ENCODE results near the gene MTHFSD.

The MTHFSD gene

GRCh38 chr16:86531191-86531545 is 23.9 kb downstream of the MTHFSD start:
- no peak for DNase-seq (ENCODE audit: low read depth in 3 of 3, low spot score in 1 of 3)

GRCh38 chr16:86530251-86531190 is 24.5 kb downstream of the MTHFSD start:
- DNase-seq (ENCODE audit: low read depth in 3 of 3, low spot score in 1 of 3), result no peak

GRCh38 chr16:86529160-86529559 is 25.9 kb downstream of the MTHFSD start:
- no peak for DNase-seq (ENCODE audit: low read depth in 3 of 3, low spot score in 1 of 3)

GRCh38 chr16:86528061-86528929 is 26.7 kb downstream of the MTHFSD start:
- no peak for DNase-seq (ENCODE audit: low read depth in 3 of 3, low spot score in 1 of 3)

GRCh38 chr16:86527366-86527765 is 27.7 kb downstream of the MTHFSD start:
- DNase-seq (ENCODE audit: low read depth in 3 of 3, low spot score in 1 of 3), result no peak

- no peak for DNase-seq (ENCODE audit: low read depth in 3 of 3, low spot score in 1 of 3)
Observed at GRCh38 chr16:86525696-86526095, 29.3 kb downstream of the MTHFSD start.

GRCh38 chr16:86524029-86524428 is 31.0 kb downstream of the MTHFSD start:
- DNase-seq (ENCODE audit: low read depth in 3 of 3, low spot score in 1 of 3), result no peak

- no peak for DNase-seq (ENCODE audit: low read depth in 3 of 3, low spot score in 1 of 3)
Observed at GRCh38 chr16:86523166-86523740, 31.8 kb downstream of the MTHFSD start.

- no peak for DNase-seq (ENCODE audit: low read depth in 3 of 3, low spot score in 1 of 3)
Observed at GRCh38 chr16:86522634-86523033, 32.4 kb downstream of the MTHFSD start.

GRCh38 chr16:86521236-86522197 is 33.5 kb downstream of the MTHFSD start:
- DNase-seq (ENCODE audit: low read depth in 3 of 3, low spot score in 1 of 3), result no peak

GRCh38 chr16:86520317-86521210 is 34.5 kb downstream of the MTHFSD start:
- DNase-seq (ENCODE audit: low read depth in 3 of 3, low spot score in 1 of 3), result no peak

- peak in 2 of 3 donors; percentile 17 to 49 for DNase-seq (ENCODE audit: low read depth in 3 of 3, low spot score in 1 of 3)
Observed at GRCh38 chr16:86519649-86520316, 35.3 kb downstream of the MTHFSD start.

GRCh38 chr16:86519007-86519648 is 35.9 kb downstream of the MTHFSD start:
- no peak for DNase-seq (ENCODE audit: low read depth in 3 of 3, low spot score in 1 of 3)

GRCh38 chr16:86517652-86518258 is 37.3 kb downstream of the MTHFSD start:
- DNase-seq (ENCODE audit: low read depth in 3 of 3, low spot score in 1 of 3), result no peak

GRCh38 chr16:86517033-86517432 is 38.0 kb downstream of the MTHFSD start:
- DNase-seq (ENCODE audit: low read depth in 3 of 3, low spot score in 1 of 3), result no peak

- no peak for DNase-seq (ENCODE audit: low read depth in 3 of 3, low spot score in 1 of 3)
Observed at GRCh38 chr16:86516623-86517003, 38.4 kb downstream of the MTHFSD start.

- DNase-seq (ENCODE audit: low read depth in 3 of 3, low spot score in 1 of 3), result no peak
Observed at GRCh38 chr16:86515777-86516622, 39.0 kb downstream of the MTHFSD start.

All from stimulated activated CD4-positive, alpha-beta T cell treated with anti-CD3 and anti-CD28 coated beads, TNF-alpha, amount 100 ng/mL, for 1 hour (primary cell).